Measurements from ENCODE around the gene PRELP.

PRELP gene

GRCh38 chr1:203526572-203526971, 51.0 kb downstream of the PRELP start:
- DNase-seq: no peak

GRCh38 chr1:203527013-203527412, 51.4 kb downstream of the PRELP start:
- no peak for DNase-seq

GRCh38 chr1:203528063-203528462, 52.5 kb downstream of the PRELP start:
- no peak for DNase-seq

- DNase-seq: no peak
Observed at GRCh38 chr1:203528976-203529835, 53.6 kb downstream of the PRELP start.

GRCh38 chr1:203531063-203531462, 55.5 kb downstream of the PRELP start:
- no peak for DNase-seq

- no peak for DNase-seq
Observed at GRCh38 chr1:203534012-203534411, 58.4 kb downstream of the PRELP start.

- DNase-seq: no peak
Observed at GRCh38 chr1:203534526-203534925, 58.9 kb downstream of the PRELP start.

- DNase-seq: no peak
Observed at GRCh38 chr1:203536575-203536974, 61.0 kb downstream of the PRELP start.

- DNase-seq: no peak
Observed at GRCh38 chr1:203536980-203537455, 61.4 kb downstream of the PRELP start.

- peak; percentile 6 for DNase-seq
Observed at GRCh38 chr1:203537806-203538464, 62.3 kb downstream of the PRELP start.

GRCh38 chr1:203538726-203539125, 63.1 kb downstream of the PRELP start:
- DNase-seq: no peak

GRCh38 chr1:203539831-203540546, 64.4 kb downstream of the PRELP start:
- no peak for DNase-seq
